B cell (primary cell): ENCODE results near the gene GNA12. TPM values are rescaled to one million over a fixed set of nuclear protein-coding genes. Genes with fewer than 3 reads are reported as not detected.

Experiments
- ATAC-seq: fragments of 200-7000 bp; cut with Tn5 transposase; one replicate; pipeline ENCODE4 v1.10.0; 2021; ENCODE audit warnings: low read depth, mild to moderate bottlenecking, moderate number of reproducible peaks, moderate library complexity
- CTCF ChIA-PET: fragments of 350-600 bp; sonication (Branson Sonifier 250); formaldehyde crosslinking; loops from one replicate; lab custom pipeline; 2021; ENCODE audit warnings: antibody characterized with exemption, inconsistent platforms; lab: Charles Lee
- POLR2A ChIA-PET: fragments of 350-600 bp; sonication (Branson Sonifier 250); formaldehyde crosslinking; loops from one replicate; lab custom pipeline; 2021; ENCODE audit warnings: antibody characterized with exemption; lab: Charles Lee
- DNase-seq: peaks from one replicate; pipeline ENCODE4 v3.0.0; 2013
- H2AFZ ChIP-seq: 2 replicates; pipeline ENCODE4 v1.6.1; 2012; ENCODE audit warnings: mild to moderate bottlenecking, low read depth, low read length; ENCODE audit not compliant: insufficient read depth, poor library complexity, severe bottlenecking
- H3K27ac ChIP-seq, 2 donors: 1 replicate in 1 of 2; 2 replicates in 1 of 2; pipeline ENCODE4 v1.5.1; 2012 to 2013; ENCODE audit warnings: low read length in 2 of 2, mild to moderate bottlenecking in 2 of 2, moderate library complexity in 1 of 2
- H3K27me3 ChIP-seq, 4 experiments: fragments of 200-600 bp in 1 of 4; sonication (generic) in 1 of 4; replicated peaks in 1 of 4; 1 replicate in 2 of 4; 2 replicates in 2 of 4; pipeline versions ENCODE4 v1.6.1 to v1.7.0; 2013 to 2016; ENCODE audit warnings: low read length in 3 of 4, mild to moderate bottlenecking in 2 of 4, mixed read lengths in 1 of 4, moderate library complexity in 1 of 4; ENCODE audit not compliant: insufficient read depth in 4 of 4, control insufficient read depth in 3 of 4; ENCODE audit errors: control extremely low read depth in 1 of 4
- H3K36me3 ChIP-seq, 2 experiments: replicated peaks in 1 of 2; 1 replicate in 1 of 2; 2 replicates in 1 of 2; pipeline versions ENCODE4 v1.6.1 to v1.7.1; 2013; ENCODE audit warnings: low read length in 1 of 2; ENCODE audit not compliant: insufficient read depth in 2 of 2, control insufficient read depth in 1 of 2; ENCODE audit errors: control extremely low read depth in 1 of 2, extremely low read depth in 1 of 2
- H3K4me1 ChIP-seq, 2 donors: fragments of 200-600 bp in 1 of 2; sonication (generic) in 1 of 2; 1 replicate in 1 of 2; 2 replicates in 1 of 2; pipeline versions ENCODE4 v1.5.1 to v1.6.1; 2013 to 2017; ENCODE audit warnings: low read length in 2 of 2; ENCODE audit not compliant: control insufficient read depth in 2 of 2, insufficient read depth in 2 of 2
- H3K4me2 ChIP-seq: replicated peaks from 2 replicates; pipeline ENCODE3; 2012; ENCODE audit warnings: mild to moderate bottlenecking, low read depth, low read length; ENCODE audit not compliant: poor library complexity, severe bottlenecking
- H3K4me3 ChIP-seq, 5 experiments: fragments of 200-600 bp in 1 of 5; sonication (generic) in 1 of 5; 1 replicate in 3 of 5; 2 replicates in 2 of 5; pipeline versions ENCODE4 v1.5.1 to v1.7.0; 2011 to 2016; ENCODE audit warnings: low read length in 4 of 5, mild to moderate bottlenecking in 4 of 5, low read depth in 2 of 5, control low read depth in 1 of 5, moderate library complexity in 1 of 5; ENCODE audit not compliant: insufficient read depth in 1 of 5; ENCODE audit errors: control extremely low read depth in 1 of 5, extremely low read depth in 1 of 5
- H3K79me2 ChIP-seq: fragments of 200-600 bp; sonication (generic); one replicate; pipeline ENCODE4 v1.6.0; 2016; ENCODE audit warnings: low read length; ENCODE audit not compliant: control insufficient read depth, insufficient read depth
- H3K9ac ChIP-seq: fragments of 200-600 bp; sonication (generic); 2 replicates; pipeline ENCODE4 v1.6.1; 2017; ENCODE audit warnings: mild to moderate bottlenecking, low read length, moderate library complexity
- H3K9me3 ChIP-seq, 3 donors: one replicate each; pipeline versions ENCODE4 v1.6.1 to v1.7.1; 2013; ENCODE audit warnings: low read length in 2 of 3; ENCODE audit not compliant: control insufficient read depth in 2 of 3, insufficient read depth in 1 of 3; ENCODE audit errors: control extremely low read depth in 1 of 3
- H4K20me1 ChIP-seq: 2 replicates; pipeline ENCODE4 v1.6.0; 2012; ENCODE audit warnings: mild to moderate bottlenecking, low read length; ENCODE audit not compliant: insufficient read depth, control insufficient read depth, poor library complexity, severe bottlenecking
- H3K27ac Mint-ChIP-seq: one replicate; pipeline ENCODE4 v1.8.0; 2021; ENCODE audit warnings: mixed read lengths
- H3K27me3 Mint-ChIP-seq: one replicate; pipeline ENCODE4 v1.8.0; 2021; ENCODE audit warnings: mixed read lengths
- H3K4me1 Mint-ChIP-seq: one replicate; pipeline ENCODE4 v1.8.0; 2021; ENCODE audit warnings: mixed read lengths
- H3K4me3 Mint-ChIP-seq: one replicate; pipeline ENCODE4 v1.8.0; 2021; ENCODE audit warnings: mixed read lengths
- H3K9me3 Mint-ChIP-seq: one replicate; pipeline ENCODE4 v1.8.0; 2022; ENCODE audit warnings: mixed read lengths; ENCODE audit not compliant: insufficient read depth
- EZH2 ChIP-seq: IDR thresholded peaks from 2 replicates; pipeline ENCODE4 v1.6.1; 2012; ENCODE audit warnings: borderline replicate concordance, low read depth, mild to moderate bottlenecking, moderate library complexity, low read length; ENCODE audit not compliant: insufficient read depth, poor library complexity, severe bottlenecking
- WGBS: methylation state at CpG from one replicate; pipeline ENCODE4 v1.1.5; 2013; ENCODE audit warnings: missing lambda C conversion rate; ENCODE audit not compliant: insufficient coverage; 5-methylcytosine and 5-hydroxymethylcytosine counted together
- intact Hi-C: fragments of 100-400 bp; cut with micrococcal nuclease; formaldehyde crosslinking; loops from one replicate; pipeline ENCODE4 v1.10.0; 2022
- polyA plus RNA-seq: library from polyadenylated mRNA; depleted of rRNA; stranded (reverse); fragments of >200 nt; gene quantifications from 2 replicates; pipeline ENCODE4 v1.2.3, GENCODE V29; 2012
- total RNA-seq, 2 donors: library from RNA; stranded (reverse); fragments of 120-200 nt in 1 of 2; gene quantifications; 1 replicate in 1 of 2; 2 replicates in 1 of 2; pipeline versions ENCODE4 v1.2.3 to v1.2.4, GENCODE V29; 2013 to 2022
- TF ChIP-seq, protein P1 (sequence below): fragments of 200-600 bp; IDR thresholded peaks from one replicate; pipeline ENCODE4 v1.8.0; 2022; ENCODE audit warnings: antibody characterized with exemption, mild to moderate bottlenecking

The GNA12 gene
- total and polyA plus RNA-seq, 2 donors (not counting 1 experiment from before 2014, with no cell fraction given), result 34.6 to 110 TPM

DNA sequence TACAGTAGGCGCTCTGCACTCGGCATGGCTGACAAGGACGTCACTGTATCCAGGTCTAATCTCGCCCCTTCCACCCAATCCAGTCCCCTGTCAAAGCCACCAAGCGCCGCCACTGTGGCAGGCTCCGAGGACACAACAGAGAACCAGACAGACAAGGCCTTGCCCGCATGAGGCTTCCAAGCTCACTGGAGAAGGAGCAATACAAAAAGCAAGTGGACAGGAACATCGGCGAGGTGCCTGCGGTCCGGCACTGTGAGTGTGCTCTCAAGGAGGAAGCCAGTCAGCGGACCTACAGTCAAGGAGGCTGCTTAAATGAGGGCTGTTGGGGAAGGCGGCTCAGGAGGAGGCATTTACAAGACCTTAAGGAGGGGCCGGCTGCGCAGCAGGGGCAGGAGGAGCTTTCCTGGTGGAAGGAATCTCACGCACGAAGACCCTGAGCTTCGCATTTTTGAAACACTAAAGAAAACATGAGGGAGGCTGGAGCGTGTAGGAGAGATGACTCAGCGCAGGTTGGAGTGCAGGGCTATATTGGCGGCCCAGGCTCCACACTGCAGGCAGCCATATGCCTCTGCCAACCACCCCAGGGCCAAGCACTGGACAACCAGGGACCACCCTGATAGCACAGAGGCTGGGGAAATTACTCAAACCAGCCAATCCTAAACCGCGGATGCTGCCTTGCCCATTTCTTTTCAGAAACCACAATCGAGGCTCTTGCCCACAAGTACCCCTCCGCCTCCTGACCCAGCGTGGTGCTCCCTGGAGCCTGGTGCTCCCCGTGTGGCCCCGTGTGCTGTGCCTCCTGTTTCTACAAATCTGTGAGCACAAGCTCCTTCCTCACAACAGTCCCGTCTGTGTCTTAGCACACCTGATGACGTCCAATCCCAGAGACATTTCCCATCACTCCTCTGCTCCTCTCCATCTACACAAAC is 28.9 kb downstream of the GNA12 start:
- Histone ChIP-seq H3K9me3 (no peaks in the 10 kb centered on the region), H2AFZ (no peak overlapping the region), H3K4me3 (no peak overlapping the region), H3K27ac (no peak overlapping the region), H3K4me1 (peaks cover 0 to 18% of the 10 kb centered on the region in 2 donors), H3K79me2 (peaks cover 86% of the 10 kb centered on the region), H3K36me3 (peaks cover 0 to 22% of the 10 kb centered on the region in 2 experiments), H4K20me1 (peaks cover 69% of the 10 kb centered on the region), H3K9ac (no peak overlapping the region), H3K27me3 (no peaks in the 10 kb centered on the region), H3K4me2 (no peak overlapping the region)
- CTCF ChIA-PET, result interaction anchor here (1.1 kb wide), 1 partner anchor 17 kb away, joined by 3 read pairs; no protein-coding TSS in a partner anchor
- peaks cover 52% of the 10 kb centered on the region for H3K4me1 Mint-ChIP-seq
- no peak overlapping the region for H3K4me3 Mint-ChIP-seq
- intact Hi-C loops, result no loop called here
- H3K9me3 Mint-ChIP-seq, result no peaks in the 10 kb centered on the region
- no peak for DNase-seq
- 94% methylated on average over 26 of the region's 31 CpGs for WGBS
- ATAC-seq, result no peak
- H3K27ac Mint-ChIP-seq, result peak overlapping the region; percentile 55
- POLR2A ChIA-PET, result interaction anchor here (0.6 kb wide), 1 partner anchor 184 kb away, joined by 3 read pairs; no protein-coding TSS in a partner anchor
- TF ChIP-seq EZH2, result no peak
- TF ChIP-seq, protein P1, sequence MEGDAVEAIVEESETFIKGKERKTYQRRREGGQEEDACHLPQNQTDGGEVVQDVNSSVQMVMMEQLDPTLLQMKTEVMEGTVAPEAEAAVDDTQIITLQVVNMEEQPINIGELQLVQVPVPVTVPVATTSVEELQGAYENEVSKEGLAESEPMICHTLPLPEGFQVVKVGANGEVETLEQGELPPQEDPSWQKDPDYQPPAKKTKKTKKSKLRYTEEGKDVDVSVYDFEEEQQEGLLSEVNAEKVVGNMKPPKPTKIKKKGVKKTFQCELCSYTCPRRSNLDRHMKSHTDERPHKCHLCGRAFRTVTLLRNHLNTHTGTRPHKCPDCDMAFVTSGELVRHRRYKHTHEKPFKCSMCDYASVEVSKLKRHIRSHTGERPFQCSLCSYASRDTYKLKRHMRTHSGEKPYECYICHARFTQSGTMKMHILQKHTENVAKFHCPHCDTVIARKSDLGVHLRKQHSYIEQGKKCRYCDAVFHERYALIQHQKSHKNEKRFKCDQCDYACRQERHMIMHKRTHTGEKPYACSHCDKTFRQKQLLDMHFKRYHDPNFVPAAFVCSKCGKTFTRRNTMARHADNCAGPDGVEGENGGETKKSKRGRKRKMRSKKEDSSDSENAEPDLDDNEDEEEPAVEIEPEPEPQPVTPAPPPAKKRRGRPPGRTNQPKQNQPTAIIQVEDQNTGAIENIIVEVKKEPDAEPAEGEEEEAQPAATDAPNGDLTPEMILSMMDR, result no peak
- no peaks in the 10 kb centered on the region for H3K27me3 Mint-ChIP-seq
